Measurements from ENCODE around the gene CR1L. TPM values are rescaled to one million over a fixed set of nuclear protein-coding genes. Genes with fewer than 3 reads are reported as not detected.

The CR1L gene
- total and polyA plus RNA-seq, 2 of the 8 experiments (the other 6 are each of a cell fraction or from before 2014, with no cell fraction given) = 0.39 TPM; not detected in 1

- no peak for FAIRE-seq
- POLR2A ChIA-PET (ENCODE audit: partially characterized antibody) = no interaction called here
- WGBS, 2 experiments (ENCODE audit: extremely low coverage in 1 of 2, insufficient coverage in 1 of 2, insufficient read length in 1 of 2, insufficient replicate concordance in 2 of 2, low coverage in 1 of 2, low lambda C conversion rate in 2 of 2, missing lambda C conversion rate in 1 of 2) = 76% methylated on average over 2 of the region's 2 CpGs; no CpG with 5 or more reads in 1 of the 2 experiments
- no peak for TF ChIP-seq FOSL1 (IDR thresholded peaks at IDR 0.05; ENCODE audit: insufficient read depth, low read depth, low read length)
Observed at GRCh38 chr1:207740207-207740606, 95.3 kb downstream of the CR1L start.

More at GRCh38 chr1:207740207-207740606, 95.3 kb downstream of the CR1L start:
- no peak for DNase-seq (ENCODE audit: low read depth in 1 of 2, low spot score in 2 of 2)
- Histone ChIP-seq H2BK15ac (ENCODE audit: low read length) (no peak overlapping the region), H3K18ac (ENCODE audit: extremely low read depth, low read length) (no peak overlapping the region), H2AK5ac (ENCODE audit: low read depth, low read length) (no peak overlapping the region), H2BK5ac (ENCODE audit: low read depth, low read length) (no peak overlapping the region), H3K79me1 (ENCODE audit: low read depth, low read length) (no peaks in the 10 kb centered on the region), H3K4me2 (ENCODE audit: insufficient read depth in 1 of 2, low read depth in 2 of 2, low read length in 2 of 2) (no peak overlapping the region), H4K91ac (replicated peaks; ENCODE audit: insufficient read length, low read length) (no peak overlapping the region), H3K79me2 (ENCODE audit: control insufficient read depth in 1 of 2, insufficient read depth in 2 of 2, low read length in 2 of 2) (no peaks in the 10 kb centered on the region), H3K27me3 (replicated peaks in 1 of 4; ENCODE audit: control insufficient read depth in 3 of 4, extremely low read depth in 1 of 4, insufficient read depth in 3 of 4, low read length in 3 of 4) (no peaks in the 10 kb centered on the region), H3K23me2 (ENCODE audit: low read depth, low read length) (no peaks in the 10 kb centered on the region), H2AFZ (ENCODE audit: low read length) (no peak overlapping the region), H3K27ac (ENCODE audit: low read depth, low read length) (no peak overlapping the region), H3K4ac (replicated peaks; ENCODE audit: insufficient read length, low read depth, low read length) (no peak overlapping the region), H4K8ac (ENCODE audit: extremely low read depth, insufficient read depth, low read length) (no peak overlapping the region), H4K20me1 (replicated peaks in 1 of 2; ENCODE audit: control insufficient read depth in 1 of 2, insufficient read depth in 2 of 2, low read length in 2 of 2) (no peaks in the 10 kb centered on the region), H3K14ac (ENCODE audit: insufficient read length) (no peak overlapping the region), H3K56ac (replicated peaks; ENCODE audit: insufficient read length, low read depth, low read length) (no peak overlapping the region), H2BK120ac (replicated peaks; ENCODE audit: low read depth, low read length) (no peak overlapping the region), H3K9ac (replicated peaks in 1 of 4; ENCODE audit: extremely low read depth in 1 of 4, low read depth in 3 of 4, low read length in 3 of 4) (no peak overlapping the region), H3K4me1 (replicated peaks in 1 of 4; ENCODE audit: control insufficient read depth in 3 of 4, insufficient read depth in 4 of 4, low read length in 3 of 4) (no peaks in the 10 kb centered on the region), H3K4me3 (ENCODE audit: extremely low read depth in 1 of 4, insufficient read depth in 2 of 4, low read depth in 3 of 4, low read length in 4 of 4) (no peak overlapping the region), H2BK12ac (ENCODE audit: low read depth, low read length) (no peak overlapping the region), H3K23ac (ENCODE audit: insufficient read length) (no peak overlapping the region), H2BK20ac (ENCODE audit: low read length) (no peak overlapping the region), H3K36me3 (ENCODE audit: control insufficient read depth in 2 of 4, insufficient read depth in 4 of 4, low read length in 3 of 4) (no peaks in the 10 kb centered on the region), H3K9me3 (ENCODE audit: insufficient read depth in 2 of 2, low read depth in 1 of 2, low read length in 1 of 2) (peaks cover 4 to 12% of the 10 kb centered on the region in 2 experiments; a peak in 3 of 4 replicates), H4K5ac (ENCODE audit: insufficient read length, low read depth, low read length) (no peak overlapping the region)
- CTCF ChIA-PET (ENCODE audit: partially characterized antibody) = interaction anchor here (1.1 kb wide), 1 partner anchor 56 kb away, joined by 3 read pairs; no protein-coding TSS in a partner anchor
